GM19397 (cell line): Measurements from ENCODE around the gene TCF4.

Source experiments
- ATAC-seq: cut with Tn5 transposase; IDR thresholded peaks from one replicate; pipeline ENCODE4 v1.9.1; 2021; ENCODE audit warnings: mild to moderate bottlenecking, moderate library complexity; ENCODE audit not compliant: unreplicated experiment

TCF4 gene

GRCh38 chr18:55446996-55447671 lies 140.9 kb downstream of the TCF4 start:
- no peak for ATAC-seq

- no peak for ATAC-seq
These were observed 143.5 kb downstream of the TCF4 start for GRCh38 chr18:55444536-55444935.

GRCh38 chr18:55443776-55444175 lies 144.2 kb downstream of the TCF4 start:
- no peak for ATAC-seq

- no peak for ATAC-seq
These were observed 145.4 kb downstream of the TCF4 start for GRCh38 chr18:55442561-55442960.

- no peak for ATAC-seq
These were observed 147.0 kb downstream of the TCF4 start for GRCh38 chr18:55440988-55441387.

- no peak for ATAC-seq
These were observed 148.9 kb downstream of the TCF4 start for GRCh38 chr18:55439056-55439455.

- no peak for ATAC-seq
These were observed 152.4 kb downstream of the TCF4 start for GRCh38 chr18:55435592-55435991.

- no peak for ATAC-seq
These were observed 154.3 kb downstream of the TCF4 start for GRCh38 chr18:55433648-55434047.

- no peak for ATAC-seq
These were observed 154.9 kb downstream of the TCF4 start for GRCh38 chr18:55433140-55433539.

- no peak for ATAC-seq
These were observed 155.5 kb downstream of the TCF4 start for GRCh38 chr18:55432307-55433040.

- no peak for ATAC-seq
These were observed 158.0 kb downstream of the TCF4 start for GRCh38 chr18:55430026-55430425.

GRCh38 chr18:55427951-55428350 lies 160.0 kb downstream of the TCF4 start:
- no peak for ATAC-seq

GRCh38 chr18:55425698-55426097 lies 162.3 kb downstream of the TCF4 start:
- ATAC-seq: no peak

- ATAC-seq: no peak
These were observed 165.4 kb downstream of the TCF4 start for GRCh38 chr18:55422456-55423180.

- no peak for ATAC-seq
These were observed 166.2 kb downstream of the TCF4 start for GRCh38 chr18:55421615-55422419.

- no peak for ATAC-seq
These were observed 166.7 kb downstream of the TCF4 start for GRCh38 chr18:55421308-55421614.

GRCh38 chr18:55420665-55421307 lies 167.2 kb downstream of the TCF4 start:
- ATAC-seq: no peak

- no peak for ATAC-seq
These were observed 167.9 kb downstream of the TCF4 start for GRCh38 chr18:55419947-55420664.

- no peak for ATAC-seq
These were observed 168.7 kb downstream of the TCF4 start for GRCh38 chr18:55419132-55419946.
